Panc1 (cell line): Measurements from ENCODE around the gene PET100. TPM values are rescaled to one million over a fixed set of nuclear protein-coding genes. Genes with fewer than 3 reads are reported as not detected.

Source experiments
- ATAC-seq: fragments of 200-7000 bp; cut with Tn5 transposase; 2 replicates; pipeline ENCODE4 v1.9.1; 2020; ENCODE audit warnings: mild to moderate bottlenecking, moderate library complexity
- BruUV-seq: library from RNA; stranded (reverse); fragments of 400-500 nt; replicated peaks from 2 replicates; lab custom pipeline; 2021; lab: Mats Ljungman, UMichigan
- CTCF ChIA-PET: fragments of 300-600 bp; sonication (Branson Sonifier 250); formaldehyde crosslinking; loops from one replicate; lab custom pipeline; 2022; ENCODE audit warnings: antibody characterized with exemption; lab: Charles Lee
- POLR2A ChIA-PET: fragments of 300-600 bp; sonication (Branson Sonifier 250); formaldehyde crosslinking; loops from one replicate; lab custom pipeline; 2022; ENCODE audit warnings: antibody characterized with exemption; lab: Charles Lee
- DNase-seq: peaks from one replicate; pipeline ENCODE4 v3.0.0-alpha.2; 2010; ENCODE audit warnings: low read depth, low spot score
- H3K27ac ChIP-seq: 2 replicates; pipeline ENCODE4 v1.5.1; 2011; ENCODE audit warnings: mild to moderate bottlenecking, low read length, inconsistent platforms
- H3K27me3 ChIP-seq: fragments of 200-500 bp; sonication (Bioruptor generic); 2 replicates; pipeline ENCODE4 v1.6.0; 2014; ENCODE audit warnings: low read length, inconsistent platforms; ENCODE audit not compliant: control insufficient read depth, insufficient read depth
- H3K36me3 ChIP-seq: fragments of 200-500 bp; sonication (Bioruptor generic); 2 replicates; pipeline ENCODE4 v1.5.1; 2014; ENCODE audit warnings: inconsistent platforms, mild to moderate bottlenecking, low read length, moderate library complexity; ENCODE audit not compliant: control insufficient read depth, insufficient read depth
- H3K4me1 ChIP-seq: 2 replicates; pipeline ENCODE4 v1.5.1; 2011; ENCODE audit warnings: inconsistent platforms, mild to moderate bottlenecking, low read length, moderate library complexity; ENCODE audit not compliant: control insufficient read depth, insufficient read depth
- H3K4me3 ChIP-seq, 2 experiments: 2 replicates each; pipeline ENCODE4 v1.5.1; 2011 to 2012; ENCODE audit warnings: low read depth in 2 of 2, low read length in 2 of 2, mild to moderate bottlenecking in 2 of 2, inconsistent platforms in 1 of 2, moderate library complexity in 1 of 2
- H3K9me3 ChIP-seq: fragments of 200-500 bp; sonication (Bioruptor generic); 2 replicates; pipeline ENCODE4 v1.5.1; 2014; ENCODE audit warnings: low read depth, mild to moderate bottlenecking, inconsistent platforms, low read length, moderate library complexity; ENCODE audit not compliant: control insufficient read depth, insufficient read depth
- POLR2AphosphoS5 ChIP-seq: IDR thresholded peaks from 2 replicates; pipeline ENCODE4 v1.6.1; 2012; ENCODE audit warnings: mild to moderate bottlenecking, low read depth, low read length, moderate library complexity
- SIN3A ChIP-seq: IDR thresholded peaks from 2 replicates; pipeline ENCODE4 v1.6.1; 2012; ENCODE audit warnings: low read depth, mild to moderate bottlenecking, low read length, moderate library complexity, borderline replicate concordance; ENCODE audit not compliant: insufficient read depth
- TCF7L2 ChIP-seq: IDR thresholded peaks from 2 replicates; pipeline ENCODE4 v1.6.1; 2011; ENCODE audit warnings: mild to moderate bottlenecking, low read depth, low read length, inconsistent platforms
- in situ Hi-C: cut with HindIII; loops from 2 replicates; pipeline ENCODE4 v1.10.0; 2016; ENCODE audit warnings: low sequenced_read_pairs, low pct_unique_long_range_greater_than_20kb
- intact Hi-C: fragments of 100-400 bp; cut with micrococcal nuclease; formaldehyde crosslinking; loops from one replicate; pipeline ENCODE4 v1.10.0; 2022; ENCODE audit not compliant: unreplicated experiment
- total RNA-seq: library from RNA; stranded (reverse); gene quantifications from one replicate; pipeline ENCODE4 v1.2.1, GENCODE V29; 2021; ENCODE audit not compliant: unreplicated experiment
- TF ChIP-seq, protein P1 (sequence below): fragments of 450-650 bp; IDR thresholded peaks from 2 replicates; pipeline ENCODE4 v1.5.1; 2017; ENCODE audit warnings: mild to moderate bottlenecking
- TF ChIP-seq, protein P2 (sequence below), 2 experiments: IDR thresholded peaks; 2 replicates each; pipeline ENCODE4 v1.6.1; 2011 to 2012; ENCODE audit warnings: low read depth in 2 of 2, control low read depth in 1 of 2, low read length in 1 of 2, mild to moderate bottlenecking in 1 of 2, moderate library complexity in 1 of 2; ENCODE audit not compliant: insufficient read depth in 1 of 2

The PET100 gene
- total RNA-seq, 1 experiment from 2014 or later: 109 TPM

DNA sequence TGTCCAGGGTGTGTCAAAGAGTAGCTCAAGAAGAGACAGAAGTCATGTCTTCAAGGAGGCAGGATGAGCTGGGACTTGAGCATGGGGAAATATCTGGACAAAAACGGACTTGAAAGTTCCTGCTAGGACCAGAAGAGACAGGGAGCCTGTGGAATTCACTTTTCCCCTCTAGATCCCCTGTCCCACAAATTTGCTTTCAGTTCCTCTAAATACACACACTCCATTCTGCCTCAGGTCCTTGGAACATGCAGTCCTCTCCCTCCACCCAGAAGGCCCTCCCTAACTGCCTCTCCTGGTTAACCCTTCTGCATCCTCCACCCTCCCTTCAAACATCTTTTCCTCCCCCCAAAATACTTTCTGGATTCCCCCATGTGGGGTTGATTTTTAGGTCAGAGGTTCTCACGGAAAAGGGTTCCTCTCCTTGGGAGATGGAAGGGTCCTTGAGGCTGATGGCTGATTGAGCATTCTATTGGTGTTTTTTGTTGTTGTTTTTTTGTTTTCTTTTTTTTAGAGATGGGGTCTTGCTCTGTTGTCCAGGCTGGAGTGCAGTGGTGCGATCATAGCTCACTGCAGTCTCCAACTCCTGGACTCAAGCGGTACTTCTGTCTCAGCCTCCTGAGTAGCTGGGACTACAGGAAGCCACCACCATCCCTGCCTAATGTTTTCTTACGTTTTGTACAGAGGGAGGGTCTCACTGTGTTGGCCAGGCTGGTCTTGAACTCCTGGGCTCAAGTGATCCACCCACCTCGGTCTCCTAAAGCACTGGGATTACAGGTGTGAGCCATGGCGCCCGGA is 32.3 kb downstream of the PET100 start:
- BruUV-seq: no TSS peak
- CTCF ChIA-PET: no interaction called here
- POLR2A ChIA-PET: no interaction called here

DNA sequence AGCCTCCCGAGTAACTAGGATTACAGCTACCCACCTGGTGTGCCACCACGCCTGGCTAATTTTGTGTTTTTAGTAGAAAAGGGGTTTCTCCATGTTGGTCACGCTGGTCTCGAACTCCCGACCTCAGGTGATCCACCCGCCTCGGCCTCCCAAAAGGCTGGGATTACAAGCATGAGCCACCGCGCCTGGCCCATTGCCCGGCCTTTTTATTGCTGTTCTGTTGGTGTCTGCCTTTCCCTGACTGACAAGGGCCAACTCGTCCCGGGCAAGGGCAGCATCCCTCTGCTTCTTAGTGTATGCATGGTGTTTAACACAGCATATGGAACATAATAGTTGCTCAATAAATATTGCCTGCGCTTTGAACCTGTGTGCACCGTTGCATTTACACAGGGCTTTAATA is 33.1 kb downstream of the PET100 start:
- TF ChIP-seq, protein P1, sequence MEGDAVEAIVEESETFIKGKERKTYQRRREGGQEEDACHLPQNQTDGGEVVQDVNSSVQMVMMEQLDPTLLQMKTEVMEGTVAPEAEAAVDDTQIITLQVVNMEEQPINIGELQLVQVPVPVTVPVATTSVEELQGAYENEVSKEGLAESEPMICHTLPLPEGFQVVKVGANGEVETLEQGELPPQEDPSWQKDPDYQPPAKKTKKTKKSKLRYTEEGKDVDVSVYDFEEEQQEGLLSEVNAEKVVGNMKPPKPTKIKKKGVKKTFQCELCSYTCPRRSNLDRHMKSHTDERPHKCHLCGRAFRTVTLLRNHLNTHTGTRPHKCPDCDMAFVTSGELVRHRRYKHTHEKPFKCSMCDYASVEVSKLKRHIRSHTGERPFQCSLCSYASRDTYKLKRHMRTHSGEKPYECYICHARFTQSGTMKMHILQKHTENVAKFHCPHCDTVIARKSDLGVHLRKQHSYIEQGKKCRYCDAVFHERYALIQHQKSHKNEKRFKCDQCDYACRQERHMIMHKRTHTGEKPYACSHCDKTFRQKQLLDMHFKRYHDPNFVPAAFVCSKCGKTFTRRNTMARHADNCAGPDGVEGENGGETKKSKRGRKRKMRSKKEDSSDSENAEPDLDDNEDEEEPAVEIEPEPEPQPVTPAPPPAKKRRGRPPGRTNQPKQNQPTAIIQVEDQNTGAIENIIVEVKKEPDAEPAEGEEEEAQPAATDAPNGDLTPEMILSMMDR: no peak
- TF ChIP-seq SIN3A (no peak), TCF7L2 (no peak), POLR2AphosphoS5 (no peak)
- TF ChIP-seq, protein P2, sequence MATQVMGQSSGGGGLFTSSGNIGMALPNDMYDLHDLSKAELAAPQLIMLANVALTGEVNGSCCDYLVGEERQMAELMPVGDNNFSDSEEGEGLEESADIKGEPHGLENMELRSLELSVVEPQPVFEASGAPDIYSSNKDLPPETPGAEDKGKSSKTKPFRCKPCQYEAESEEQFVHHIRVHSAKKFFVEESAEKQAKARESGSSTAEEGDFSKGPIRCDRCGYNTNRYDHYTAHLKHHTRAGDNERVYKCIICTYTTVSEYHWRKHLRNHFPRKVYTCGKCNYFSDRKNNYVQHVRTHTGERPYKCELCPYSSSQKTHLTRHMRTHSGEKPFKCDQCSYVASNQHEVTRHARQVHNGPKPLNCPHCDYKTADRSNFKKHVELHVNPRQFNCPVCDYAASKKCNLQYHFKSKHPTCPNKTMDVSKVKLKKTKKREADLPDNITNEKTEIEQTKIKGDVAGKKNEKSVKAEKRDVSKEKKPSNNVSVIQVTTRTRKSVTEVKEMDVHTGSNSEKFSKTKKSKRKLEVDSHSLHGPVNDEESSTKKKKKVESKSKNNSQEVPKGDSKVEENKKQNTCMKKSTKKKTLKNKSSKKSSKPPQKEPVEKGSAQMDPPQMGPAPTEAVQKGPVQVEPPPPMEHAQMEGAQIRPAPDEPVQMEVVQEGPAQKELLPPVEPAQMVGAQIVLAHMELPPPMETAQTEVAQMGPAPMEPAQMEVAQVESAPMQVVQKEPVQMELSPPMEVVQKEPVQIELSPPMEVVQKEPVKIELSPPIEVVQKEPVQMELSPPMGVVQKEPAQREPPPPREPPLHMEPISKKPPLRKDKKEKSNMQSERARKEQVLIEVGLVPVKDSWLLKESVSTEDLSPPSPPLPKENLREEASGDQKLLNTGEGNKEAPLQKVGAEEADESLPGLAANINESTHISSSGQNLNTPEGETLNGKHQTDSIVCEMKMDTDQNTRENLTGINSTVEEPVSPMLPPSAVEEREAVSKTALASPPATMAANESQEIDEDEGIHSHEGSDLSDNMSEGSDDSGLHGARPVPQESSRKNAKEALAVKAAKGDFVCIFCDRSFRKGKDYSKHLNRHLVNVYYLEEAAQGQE (IDR thresholded peaks at IDR 0.05; ENCODE audit: insufficient read depth in 1 of 2, low read depth in 2 of 2, low read length in 1 of 2): no peak
- no peaks in the 10 kb centered on the region for H3K27me3 ChIP-seq
- CTCF ChIA-PET: no interaction called here

More for the DNA sequence above, 32.3 kb downstream of the PET100 start:
- Histone ChIP-seq H3K4me3 (no peak overlapping the region), H3K36me3 (no peaks in the 10 kb centered on the region), H3K9me3 (no peaks in the 10 kb centered on the region), H3K4me1 (no peaks in the 10 kb centered on the region), H3K27me3 (no peaks in the 10 kb centered on the region), H3K27ac (no peak overlapping the region)
- intact Hi-C loops: no loop called here
- no peak for TF ChIP-seq SIN3A
- TF ChIP-seq POLR2AphosphoS5: no peak
- TF ChIP-seq, protein P2 (IDR thresholded peaks at IDR 0.05; ENCODE audit: insufficient read depth in 1 of 2, low read depth in 2 of 2, low read length in 1 of 2): no peak
- TF ChIP-seq TCF7L2: no peak
- TF ChIP-seq, protein P1: no peak
- DNase-seq (no peak), ATAC-seq (no peak)
- in situ Hi-C loops: no loop called here

More for the DNA sequence above, 33.1 kb downstream of the PET100 start:
- no peak for ATAC-seq
- DNase-seq: no peak
- in situ Hi-C loops (no loop called here), intact Hi-C loops (no loop called here)
- Histone ChIP-seq H3K36me3 (no peaks in the 10 kb centered on the region), H3K4me3 (no peak overlapping the region), H3K9me3 (no peaks in the 10 kb centered on the region), H3K4me1 (no peaks in the 10 kb centered on the region), H3K27ac (no peak overlapping the region)
- no TSS peak for BruUV-seq
- POLR2A ChIA-PET: no interaction called here
